ENCODE data around the gene WDR4.

Gene WDR4

GRCh38 chr21:42862774-42863503, 16.4 kb downstream of the WDR4 start:
- H3K36me3 ChIP-seq = peaks cover 38% of the 10 kb centered on the region
- no peaks in the 10 kb centered on the region for H3K9me3 ChIP-seq
- H3K27me3 ChIP-seq = no peaks in the 10 kb centered on the region
- H3K4me1 ChIP-seq (ENCODE audit: control insufficient read depth in 1 of 2, insufficient read depth in 1 of 2, low read depth in 1 of 2, low read length in 1 of 2) = no peaks in the 10 kb centered on the region
- H3K27ac ChIP-seq = no peak overlapping the region
- TF ChIP-seq CTCF (IDR thresholded peaks at IDR 0.05) = no peak
- H3K4me3 ChIP-seq (ENCODE audit: low read depth in 1 of 2, low read length in 1 of 2) = no peak overlapping the region

- Histone ChIP-seq H3K4me1 (ENCODE audit: control insufficient read depth in 1 of 2, insufficient read depth in 1 of 2, low read depth in 1 of 2, low read length in 1 of 2) (no peaks in the 10 kb centered on the region), H3K27me3 (no peaks in the 10 kb centered on the region), H3K4me3 (ENCODE audit: low read depth in 1 of 2, low read length in 1 of 2) (no peak overlapping the region), H3K27ac (no peak overlapping the region), H3K9me3 (no peaks in the 10 kb centered on the region), H3K36me3 (peaks cover 34% of the 10 kb centered on the region)
- no peak for TF ChIP-seq CTCF (IDR thresholded peaks at IDR 0.05)
Observed at GRCh38 chr21:42861848-42862400, 17.4 kb downstream of the WDR4 start.

GRCh38 chr21:42861311-42861847, 18.0 kb downstream of the WDR4 start:
- no peak for TF ChIP-seq CTCF (IDR thresholded peaks at IDR 0.05)
- H3K9me3 ChIP-seq = no peaks in the 10 kb centered on the region
- no peak overlapping the region for H3K27ac ChIP-seq
- H3K36me3 ChIP-seq = peaks cover 34% of the 10 kb centered on the region
- H3K4me1 ChIP-seq (ENCODE audit: control insufficient read depth in 1 of 2, insufficient read depth in 1 of 2, low read depth in 1 of 2, low read length in 1 of 2) = no peaks in the 10 kb centered on the region
- no peak overlapping the region for H3K4me3 ChIP-seq (ENCODE audit: low read depth in 1 of 2, low read length in 1 of 2)
- H3K27me3 ChIP-seq = no peaks in the 10 kb centered on the region

GRCh38 chr21:42860345-42860744, 19.0 kb downstream of the WDR4 start:
- H3K36me3 ChIP-seq = peaks cover 42% of the 10 kb centered on the region
- no peaks in the 10 kb centered on the region for H3K9me3 ChIP-seq
- no peak for TF ChIP-seq CTCF (IDR thresholded peaks at IDR 0.05)
- H3K4me3 ChIP-seq (ENCODE audit: low read depth in 1 of 2, low read length in 1 of 2) = no peak overlapping the region
- H3K27ac ChIP-seq = no peak overlapping the region
- no peaks in the 10 kb centered on the region for H3K4me1 ChIP-seq (ENCODE audit: control insufficient read depth in 1 of 2, insufficient read depth in 1 of 2, low read depth in 1 of 2, low read length in 1 of 2)
- H3K27me3 ChIP-seq = no peaks in the 10 kb centered on the region

- Histone ChIP-seq H3K4me3 (ENCODE audit: low read depth in 1 of 2, low read length in 1 of 2) (no peak overlapping the region), H3K36me3 (peaks cover 45% of the 10 kb centered on the region), H3K27ac (no peak overlapping the region), H3K9me3 (no peaks in the 10 kb centered on the region), H3K27me3 (no peaks in the 10 kb centered on the region), H3K4me1 (ENCODE audit: control insufficient read depth in 1 of 2, insufficient read depth in 1 of 2, low read depth in 1 of 2, low read length in 1 of 2) (no peaks in the 10 kb centered on the region)
- no peak for TF ChIP-seq CTCF (IDR thresholded peaks at IDR 0.05)
Observed at GRCh38 chr21:42859891-42860230, 19.5 kb downstream of the WDR4 start.
